ENCODE results near the gene SRPRA.

GRCh38 chr11:126305699-126306098, 37.0 kb upstream of the SRPRA start:
- TF ChIP-seq EP300 (IDR thresholded peaks at IDR 0.05), result no peak
- TF ChIP-seq POLR2A (IDR thresholded peaks at IDR 0.05), result no peak
- TF ChIP-seq, protein P1, sequence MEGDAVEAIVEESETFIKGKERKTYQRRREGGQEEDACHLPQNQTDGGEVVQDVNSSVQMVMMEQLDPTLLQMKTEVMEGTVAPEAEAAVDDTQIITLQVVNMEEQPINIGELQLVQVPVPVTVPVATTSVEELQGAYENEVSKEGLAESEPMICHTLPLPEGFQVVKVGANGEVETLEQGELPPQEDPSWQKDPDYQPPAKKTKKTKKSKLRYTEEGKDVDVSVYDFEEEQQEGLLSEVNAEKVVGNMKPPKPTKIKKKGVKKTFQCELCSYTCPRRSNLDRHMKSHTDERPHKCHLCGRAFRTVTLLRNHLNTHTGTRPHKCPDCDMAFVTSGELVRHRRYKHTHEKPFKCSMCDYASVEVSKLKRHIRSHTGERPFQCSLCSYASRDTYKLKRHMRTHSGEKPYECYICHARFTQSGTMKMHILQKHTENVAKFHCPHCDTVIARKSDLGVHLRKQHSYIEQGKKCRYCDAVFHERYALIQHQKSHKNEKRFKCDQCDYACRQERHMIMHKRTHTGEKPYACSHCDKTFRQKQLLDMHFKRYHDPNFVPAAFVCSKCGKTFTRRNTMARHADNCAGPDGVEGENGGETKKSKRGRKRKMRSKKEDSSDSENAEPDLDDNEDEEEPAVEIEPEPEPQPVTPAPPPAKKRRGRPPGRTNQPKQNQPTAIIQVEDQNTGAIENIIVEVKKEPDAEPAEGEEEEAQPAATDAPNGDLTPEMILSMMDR (IDR thresholded peaks at IDR 0.05), result no peak
- no peak for TF ChIP-seq POLR2AphosphoS5 (IDR thresholded peaks at IDR 0.05)

Data from sigmoid colon (tissue), 4 donors.